Choroid plexus epithelial cell (primary cell): ENCODE data around the gene PDSS2.
A peak's percentile ranks its signal among the peaks of the same experiment; 100 is the strongest.
"Not testable (repeated sequence)": the region's sequence is repeated elsewhere in the genome, so short reads cannot be mapped to it uniquely, and the experiment has no call there.

Experiments used
- DNase-seq: peaks from one replicate; pipeline ENCODE4 v3.0.0-alpha.2; 2010; ENCODE audit warnings: low read depth
- H3K4me3 ChIP-seq: 2 replicates; pipeline ENCODE4 v1.5.1; 2011; ENCODE audit warnings: low read depth, mild to moderate bottlenecking, control low read depth, low read length, moderate library complexity
- TF ChIP-seq, protein P1 (sequence below): conservative IDR thresholded peaks from 2 replicates; pipeline ENCODE4 v1.5.1; 2011; ENCODE audit warnings: low read depth, mild to moderate bottlenecking, control low read depth, inconsistent platforms, low read length, moderate library complexity

Gene PDSS2

DNA sequence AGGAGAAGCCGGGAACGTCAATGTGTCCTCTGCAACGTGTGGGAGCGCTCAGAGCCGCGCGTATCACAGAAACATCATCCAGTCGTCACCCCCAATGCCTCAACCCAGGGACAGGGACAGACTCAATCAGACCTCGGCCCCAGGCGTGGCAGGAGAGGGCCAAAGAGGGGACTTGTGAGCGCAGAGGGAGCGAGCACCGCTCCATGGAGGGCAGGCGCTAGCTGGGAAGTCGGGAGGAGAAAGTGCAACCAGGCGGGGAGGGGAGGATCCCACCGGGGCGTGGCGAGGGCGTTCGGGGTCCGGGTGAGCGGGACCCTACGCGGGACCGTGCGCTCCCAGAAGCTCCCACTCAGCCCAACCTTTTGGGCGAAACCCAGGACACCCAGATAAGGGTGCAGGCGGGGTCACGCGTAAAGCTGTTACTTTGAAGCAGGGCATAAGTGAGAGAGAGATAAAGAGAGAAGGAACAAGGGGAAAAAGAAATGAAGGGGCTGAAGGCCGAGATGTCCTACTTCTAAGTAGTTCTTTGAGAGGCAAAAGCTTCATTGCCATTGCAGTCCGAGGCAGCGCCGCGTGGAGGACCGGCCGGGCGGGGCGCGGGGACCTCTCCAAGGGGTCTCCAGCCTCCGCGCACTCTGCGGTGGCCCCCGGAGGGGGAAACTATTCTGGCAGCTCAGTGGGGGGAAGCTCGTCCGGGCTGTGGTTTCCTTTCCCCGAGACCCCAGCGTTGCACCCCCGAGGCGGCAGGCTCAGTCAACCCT is 29.7 kb upstream of the PDSS2 start:
- peak overlapping the region; percentile 62 for H3K4me3 ChIP-seq
- TF ChIP-seq, protein P1, sequence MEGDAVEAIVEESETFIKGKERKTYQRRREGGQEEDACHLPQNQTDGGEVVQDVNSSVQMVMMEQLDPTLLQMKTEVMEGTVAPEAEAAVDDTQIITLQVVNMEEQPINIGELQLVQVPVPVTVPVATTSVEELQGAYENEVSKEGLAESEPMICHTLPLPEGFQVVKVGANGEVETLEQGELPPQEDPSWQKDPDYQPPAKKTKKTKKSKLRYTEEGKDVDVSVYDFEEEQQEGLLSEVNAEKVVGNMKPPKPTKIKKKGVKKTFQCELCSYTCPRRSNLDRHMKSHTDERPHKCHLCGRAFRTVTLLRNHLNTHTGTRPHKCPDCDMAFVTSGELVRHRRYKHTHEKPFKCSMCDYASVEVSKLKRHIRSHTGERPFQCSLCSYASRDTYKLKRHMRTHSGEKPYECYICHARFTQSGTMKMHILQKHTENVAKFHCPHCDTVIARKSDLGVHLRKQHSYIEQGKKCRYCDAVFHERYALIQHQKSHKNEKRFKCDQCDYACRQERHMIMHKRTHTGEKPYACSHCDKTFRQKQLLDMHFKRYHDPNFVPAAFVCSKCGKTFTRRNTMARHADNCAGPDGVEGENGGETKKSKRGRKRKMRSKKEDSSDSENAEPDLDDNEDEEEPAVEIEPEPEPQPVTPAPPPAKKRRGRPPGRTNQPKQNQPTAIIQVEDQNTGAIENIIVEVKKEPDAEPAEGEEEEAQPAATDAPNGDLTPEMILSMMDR: no peak
- peak; percentile 15 for DNase-seq

DNA sequence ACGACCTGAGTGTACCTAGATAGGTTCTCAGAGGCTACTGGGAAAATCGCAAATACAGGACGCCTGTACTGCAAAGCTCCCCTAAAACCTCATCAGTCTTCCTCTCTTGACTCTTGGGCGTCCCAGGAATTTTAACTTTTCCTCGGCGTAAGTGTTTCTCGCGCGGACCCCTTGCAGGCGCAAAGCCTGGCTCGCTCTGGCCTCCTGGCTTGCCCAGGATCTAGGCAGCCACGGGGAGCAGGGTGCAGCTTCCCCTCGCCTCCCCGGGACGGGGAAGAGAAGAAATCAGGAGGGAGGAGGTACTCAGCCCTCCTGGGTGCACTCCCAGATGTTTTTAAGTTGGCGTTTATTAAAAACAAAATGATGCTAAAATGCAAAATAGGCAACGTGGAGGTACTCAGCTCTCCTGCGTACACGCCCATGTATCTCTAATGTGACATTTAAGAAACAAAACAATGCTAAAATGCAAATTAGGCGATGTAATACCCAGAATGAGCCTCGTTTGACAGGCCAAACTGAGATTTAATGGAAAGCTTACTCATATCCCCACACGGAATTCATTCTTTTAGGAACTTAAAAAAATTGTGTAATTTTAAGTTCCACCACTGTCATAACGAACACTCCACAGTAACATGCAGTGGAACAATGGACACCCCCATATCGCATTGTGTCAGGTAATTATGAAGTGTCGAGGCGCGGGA is 29.0 kb upstream of the PDSS2 start:
- DNase-seq: no peak
- TF ChIP-seq, protein P1: no peak
- peak overlapping the region; percentile 62 for H3K4me3 ChIP-seq

- H3K4me3 ChIP-seq: no peak overlapping the region
- DNase-seq: no peak
- TF ChIP-seq, protein P1: no peak
These were observed 25.8 kb upstream of the PDSS2 start for GRCh38 chr6:107485157-107485556.

- DNase-seq: no peak
- TF ChIP-seq, protein P1: no peak
- no peak overlapping the region for H3K4me3 ChIP-seq
These were observed 19.8 kb upstream of the PDSS2 start for GRCh38 chr6:107479089-107479690.

GRCh38 chr6:107475826-107476225 is 16.5 kb upstream of the PDSS2 start:
- not testable (repeated sequence) for DNase-seq, H3K4me3 ChIP-seq

DNA sequence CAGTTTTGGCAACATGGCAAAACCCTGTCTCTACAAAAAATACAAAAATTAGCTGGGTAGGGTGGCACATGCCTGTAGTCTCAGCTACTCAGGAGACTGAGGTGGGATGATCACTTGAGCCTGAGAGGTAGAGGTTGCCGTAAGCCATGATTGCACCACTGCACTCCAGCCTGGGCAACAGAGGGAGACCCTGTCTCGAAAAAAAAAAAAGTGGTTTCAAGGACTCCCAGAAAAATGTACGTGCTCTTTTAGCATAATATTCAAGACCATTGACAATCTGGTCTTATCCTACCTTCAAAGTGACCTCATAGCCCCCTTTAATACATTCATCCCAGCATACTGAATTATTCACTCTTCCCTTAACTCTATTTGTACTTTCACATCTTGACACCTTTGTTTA is 16.0 kb upstream of the PDSS2 start:
- not testable (repeated sequence) for DNase-seq, H3K4me3 ChIP-seq

DNA sequence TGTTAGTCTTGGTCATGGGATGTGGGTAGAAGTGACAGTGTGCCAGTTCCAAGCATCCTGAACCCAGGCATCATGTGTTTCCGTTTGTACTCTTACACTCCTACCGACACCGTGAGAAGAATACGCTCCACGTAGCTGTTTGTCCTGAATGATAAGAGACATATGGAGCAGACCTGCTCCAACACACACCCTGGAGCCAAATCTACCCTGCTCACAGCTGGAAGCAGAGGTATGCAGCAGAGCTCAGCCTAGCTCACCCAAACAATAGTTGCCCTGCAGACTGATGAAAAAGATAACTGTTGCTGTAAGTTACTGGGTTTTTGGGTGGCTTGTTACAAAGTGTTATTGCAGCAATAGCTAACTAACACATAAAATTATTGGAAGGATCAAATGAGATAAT is 14.3 kb upstream of the PDSS2 start:
- H3K4me3 ChIP-seq: no peak overlapping the region
- TF ChIP-seq, protein P1: no peak
- DNase-seq: no peak

GRCh38 chr6:107470364-107470763 is 11.0 kb upstream of the PDSS2 start:
- no peak overlapping the region for H3K4me3 ChIP-seq
- TF ChIP-seq, protein P1: no peak
- DNase-seq: no peak
